Measurements from ENCODE around the gene MIB1. TPM values are rescaled to one million over a fixed set of nuclear protein-coding genes. Genes with fewer than 3 reads are reported as not detected.

The MIB1 gene
- total RNA-seq, 1 experiment from 2014 or later: 70.5 TPM

DNA sequence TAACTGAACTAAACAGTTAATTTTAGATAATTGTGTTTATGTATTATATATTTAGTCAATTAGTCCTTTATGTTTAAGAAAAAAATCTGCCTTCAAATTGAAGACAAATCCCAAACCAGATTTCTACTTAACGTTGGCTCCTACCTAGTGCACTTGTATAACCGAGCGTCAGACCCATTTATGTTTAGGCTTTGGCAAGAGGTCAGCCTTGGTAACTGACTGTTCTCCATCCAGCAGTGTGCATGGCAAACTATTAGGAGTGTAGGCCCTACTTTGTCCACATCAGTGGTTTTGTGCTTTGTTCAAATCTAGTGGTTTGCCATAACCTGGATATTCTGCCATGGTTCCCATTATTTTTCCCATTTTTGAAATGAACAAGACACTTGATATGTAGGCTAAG lies 114.8 kb downstream of the MIB1 start:
- Histone ChIP-seq H3K4me1 (ENCODE audit: insufficient read depth, low read length, poor library complexity, severe bottlenecking) (no peaks in the 10 kb centered on the region), H3K27ac (ENCODE audit: low read depth, low read length, poor library complexity, severe bottlenecking) (no peak overlapping the region), H3K36me3 (ENCODE audit: insufficient read depth, low read length, poor library complexity, severe bottlenecking) (peaks cover 36% of the 10 kb centered on the region), H3K27me3 (replicated peaks; ENCODE audit: insufficient read depth, low read depth, low read length, poor library complexity) (no peaks in the 10 kb centered on the region), H3K4me3 (ENCODE audit: low read depth, low read length, poor library complexity, severe bottlenecking) (no peak overlapping the region), H3K9me3 (ENCODE audit: low read depth, low read length, poor library complexity, severe bottlenecking) (no peaks in the 10 kb centered on the region)
- TF ChIP-seq EZH2 (IDR thresholded peaks at IDR 0.05; ENCODE audit: borderline replicate concordance, low read depth, low read length, poor library complexity, severe bottlenecking): no peak
- no peak for TF ChIP-seq CTCF (conservative IDR thresholded peaks at IDR 0.05; ENCODE audit: low read depth, low read length)
- POLR2A ChIA-PET (ENCODE audit: low non-redundant PET): no interaction called here
- intact Hi-C loops (cut with micrococcal nuclease; ENCODE audit: unreplicated experiment): loop anchor here (10.0 kb wide), 1 partner anchor 371 kb away; no protein-coding TSS in a partner anchor
- no peak for DNase-seq (ENCODE audit: low spot score)
- no TSS peak for BruUV-seq (replicated peaks)
- CTCF ChIA-PET: no interaction called here

DNA sequence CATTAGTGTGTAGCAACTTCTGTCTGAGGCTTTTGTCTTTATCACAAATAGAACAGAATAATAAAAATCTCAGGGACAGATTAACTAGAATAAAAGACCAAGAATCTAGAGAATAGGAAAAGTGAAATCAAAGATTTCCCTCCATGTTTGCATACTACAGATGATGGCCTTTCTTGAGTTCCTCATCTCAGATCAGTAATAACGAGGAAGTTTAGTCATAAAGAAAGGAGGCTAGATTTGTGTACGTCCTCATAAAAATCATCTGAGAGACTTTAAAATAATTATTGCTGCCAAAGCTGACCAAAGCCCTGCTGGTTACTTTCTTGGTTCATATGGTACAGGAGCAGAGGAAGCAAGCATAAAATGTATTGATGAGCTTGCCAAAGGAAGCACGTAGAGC lies 117.3 kb downstream of the MIB1 start:
- Histone ChIP-seq H3K4me1 (ENCODE audit: insufficient read depth, low read length, poor library complexity, severe bottlenecking) (no peaks in the 10 kb centered on the region), H3K4me3 (ENCODE audit: low read depth, low read length, poor library complexity, severe bottlenecking) (no peak overlapping the region), H3K36me3 (ENCODE audit: insufficient read depth, low read length, poor library complexity, severe bottlenecking) (peaks cover 54% of the 10 kb centered on the region), H3K27ac (ENCODE audit: low read depth, low read length, poor library complexity, severe bottlenecking) (no peak overlapping the region), H3K27me3 (replicated peaks; ENCODE audit: insufficient read depth, low read depth, low read length, poor library complexity) (no peaks in the 10 kb centered on the region), H3K9me3 (ENCODE audit: low read depth, low read length, poor library complexity, severe bottlenecking) (no peaks in the 10 kb centered on the region)
- no peak for DNase-seq (ENCODE audit: low spot score)
- ChIA-PET POLR2A (ENCODE audit: low non-redundant PET) (no interaction called here), CTCF (no interaction called here)
- BruUV-seq (replicated peaks): no TSS peak
- TF ChIP-seq CTCF (conservative IDR thresholded peaks at IDR 0.05; ENCODE audit: low read depth, low read length) (no peak), EZH2 (IDR thresholded peaks at IDR 0.05; ENCODE audit: borderline replicate concordance, low read depth, low read length, poor library complexity, severe bottlenecking) (no peak)
- intact Hi-C loops (cut with micrococcal nuclease; ENCODE audit: unreplicated experiment): loop anchor here (10.0 kb wide), 1 partner anchor 373 kb away; no protein-coding TSS in a partner anchor

DNA sequence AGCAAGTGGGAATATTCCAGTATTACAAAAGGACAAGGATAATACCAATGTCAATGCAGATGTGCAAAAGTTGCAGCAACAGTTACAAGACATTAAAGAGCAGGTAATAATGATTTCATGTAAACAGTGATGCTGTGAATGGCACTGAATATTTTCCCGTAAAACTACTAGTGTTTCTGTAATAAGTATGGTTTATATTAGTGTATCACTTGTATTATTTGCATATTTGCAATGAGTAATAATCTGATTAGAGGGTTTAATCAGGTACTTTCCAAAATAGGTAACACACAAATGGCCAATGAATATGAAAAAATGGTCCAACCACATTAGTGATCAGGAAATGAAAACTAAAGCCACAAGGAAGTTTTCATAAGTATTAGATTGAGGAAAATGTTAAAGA lies 118.0 kb downstream of the MIB1 start:
- no peak overlapping the region for H3K4me3 ChIP-seq (ENCODE audit: low read depth, low read length, poor library complexity, severe bottlenecking)
- no peak overlapping the region for H3K27ac ChIP-seq (ENCODE audit: low read depth, low read length, poor library complexity, severe bottlenecking)
- CTCF ChIA-PET: no interaction called here
- peaks cover 48% of the 10 kb centered on the region for H3K36me3 ChIP-seq (ENCODE audit: insufficient read depth, low read length, poor library complexity, severe bottlenecking)
- TF ChIP-seq EZH2 (IDR thresholded peaks at IDR 0.05; ENCODE audit: borderline replicate concordance, low read depth, low read length, poor library complexity, severe bottlenecking) (no peak), CTCF (conservative IDR thresholded peaks at IDR 0.05; ENCODE audit: low read depth, low read length) (no peak)
- intact Hi-C loops (cut with micrococcal nuclease; ENCODE audit: unreplicated experiment): loop anchor here (10.0 kb wide), 1 partner anchor 374 kb away; no protein-coding TSS in a partner anchor
- H3K9me3 ChIP-seq (ENCODE audit: low read depth, low read length, poor library complexity, severe bottlenecking): no peaks in the 10 kb centered on the region
- no peaks in the 10 kb centered on the region for H3K4me1 ChIP-seq (ENCODE audit: insufficient read depth, low read length, poor library complexity, severe bottlenecking)
- DNase-seq (ENCODE audit: low spot score): no peak
- no TSS peak for BruUV-seq (replicated peaks)
- H3K27me3 ChIP-seq (replicated peaks; ENCODE audit: insufficient read depth, low read depth, low read length, poor library complexity): no peaks in the 10 kb centered on the region
- POLR2A ChIA-PET (ENCODE audit: low non-redundant PET): no interaction called here
